GM06990 (cell line): ENCODE results near the gene DPP7.
A peak's percentile ranks its signal among the peaks of the same experiment; 100 is the strongest.

ENCODE experiments used
- DNase-seq: peaks from one replicate; pipeline ENCODE4 v3.0.0-alpha.2; 2011; ENCODE audit not compliant: insufficient read length; ENCODE audit errors: extremely low read depth
- H3K27me3 ChIP-seq: replicated peaks from 2 replicates; pipeline ENCODE4 v1.6.0; 2011; ENCODE audit warnings: low read length; ENCODE audit not compliant: control insufficient read depth, insufficient read depth
- H3K36me3 ChIP-seq: 2 replicates; pipeline ENCODE4 v1.5.1; 2011; ENCODE audit warnings: low read length; ENCODE audit not compliant: control insufficient read depth, insufficient read depth
- H3K4me3 ChIP-seq: replicated peaks from 2 replicates; pipeline ENCODE4 v1.5.1; 2011; ENCODE audit warnings: low read depth, mild to moderate bottlenecking, control low read depth, low read length
- TF ChIP-seq, protein P1 (sequence below): IDR thresholded peaks from 2 replicates; pipeline ENCODE4 v1.5.1; 2011; ENCODE audit warnings: low read length, control low read depth, mild to moderate bottlenecking, inconsistent platforms; ENCODE audit not compliant: insufficient read depth, poor library complexity, severe bottlenecking

DPP7 gene

DNA sequence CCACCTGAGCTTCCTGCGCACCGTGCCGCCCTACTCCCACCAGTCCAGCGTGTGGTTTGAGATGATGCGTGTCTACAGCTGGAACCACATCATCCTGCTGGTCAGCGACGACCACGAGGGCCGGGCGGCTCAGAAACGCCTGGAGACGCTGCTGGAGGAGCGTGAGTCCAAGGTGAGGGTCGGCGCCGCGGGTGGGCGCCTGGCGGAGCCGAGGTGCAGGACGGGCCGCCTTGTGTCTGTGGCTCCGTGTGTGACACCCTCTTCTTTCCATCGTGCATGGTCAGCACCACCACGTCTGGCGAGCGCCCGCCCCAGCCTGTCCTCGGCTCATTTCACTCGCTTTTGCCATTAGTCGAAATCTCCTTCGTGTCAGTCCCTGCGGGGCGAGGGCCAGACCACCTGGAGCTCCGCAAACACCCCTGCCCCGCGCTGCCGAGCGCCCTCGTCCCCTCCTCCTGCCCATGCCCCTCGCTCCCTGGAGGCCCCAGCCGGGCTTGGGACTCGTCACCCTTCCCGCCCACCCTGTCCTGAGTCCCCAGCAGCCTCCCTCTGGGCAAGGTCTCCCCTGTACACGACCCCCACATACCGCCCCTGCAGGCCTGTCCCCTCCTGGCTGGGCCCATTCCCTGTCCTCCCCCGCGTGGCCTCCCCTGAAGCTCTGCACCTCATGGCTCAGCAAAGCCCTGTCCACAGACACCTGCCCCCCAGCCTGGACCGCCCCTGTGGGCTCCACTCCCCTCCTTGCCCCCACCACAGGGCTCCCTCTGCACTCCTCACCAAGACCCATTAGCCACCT, 31.4 kb upstream of the DPP7 start:
- TF ChIP-seq, protein P1, sequence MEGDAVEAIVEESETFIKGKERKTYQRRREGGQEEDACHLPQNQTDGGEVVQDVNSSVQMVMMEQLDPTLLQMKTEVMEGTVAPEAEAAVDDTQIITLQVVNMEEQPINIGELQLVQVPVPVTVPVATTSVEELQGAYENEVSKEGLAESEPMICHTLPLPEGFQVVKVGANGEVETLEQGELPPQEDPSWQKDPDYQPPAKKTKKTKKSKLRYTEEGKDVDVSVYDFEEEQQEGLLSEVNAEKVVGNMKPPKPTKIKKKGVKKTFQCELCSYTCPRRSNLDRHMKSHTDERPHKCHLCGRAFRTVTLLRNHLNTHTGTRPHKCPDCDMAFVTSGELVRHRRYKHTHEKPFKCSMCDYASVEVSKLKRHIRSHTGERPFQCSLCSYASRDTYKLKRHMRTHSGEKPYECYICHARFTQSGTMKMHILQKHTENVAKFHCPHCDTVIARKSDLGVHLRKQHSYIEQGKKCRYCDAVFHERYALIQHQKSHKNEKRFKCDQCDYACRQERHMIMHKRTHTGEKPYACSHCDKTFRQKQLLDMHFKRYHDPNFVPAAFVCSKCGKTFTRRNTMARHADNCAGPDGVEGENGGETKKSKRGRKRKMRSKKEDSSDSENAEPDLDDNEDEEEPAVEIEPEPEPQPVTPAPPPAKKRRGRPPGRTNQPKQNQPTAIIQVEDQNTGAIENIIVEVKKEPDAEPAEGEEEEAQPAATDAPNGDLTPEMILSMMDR = no peak
- H3K4me3 ChIP-seq = no peak overlapping the region
- H3K27me3 ChIP-seq = no peaks in the 10 kb centered on the region; the same call in 1 of the 2 replicates
- no peaks in the 10 kb centered on the region for H3K36me3 ChIP-seq
- DNase-seq = no peak

DNA sequence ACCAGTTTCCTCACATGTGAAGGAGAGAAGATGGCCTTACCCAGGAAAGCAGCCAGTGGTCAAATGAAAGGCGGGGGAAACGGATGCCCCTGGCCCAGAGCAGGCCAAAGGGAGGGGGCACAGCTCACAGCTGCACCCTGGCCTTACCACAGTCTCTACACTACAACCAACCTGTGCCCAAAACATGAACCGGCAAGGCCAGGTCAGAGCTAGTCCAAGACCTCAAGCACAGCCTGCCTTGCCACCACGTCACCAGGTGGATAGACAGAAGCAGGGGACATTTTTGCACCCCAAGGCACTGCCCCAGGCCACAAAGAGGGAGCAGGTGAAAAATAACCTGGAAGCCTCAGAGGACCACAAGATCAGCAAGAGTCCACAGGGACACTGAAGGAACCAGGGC, 28.9 kb upstream of the DPP7 start:
- DNase-seq = peak; percentile 6
- Histone ChIP-seq H3K4me3 (no peak overlapping the region), H3K27me3 (no peaks in the 10 kb centered on the region; the same call in 1 of the 2 replicates), H3K36me3 (no peaks in the 10 kb centered on the region)
- TF ChIP-seq, protein P1 = no peak

DNA sequence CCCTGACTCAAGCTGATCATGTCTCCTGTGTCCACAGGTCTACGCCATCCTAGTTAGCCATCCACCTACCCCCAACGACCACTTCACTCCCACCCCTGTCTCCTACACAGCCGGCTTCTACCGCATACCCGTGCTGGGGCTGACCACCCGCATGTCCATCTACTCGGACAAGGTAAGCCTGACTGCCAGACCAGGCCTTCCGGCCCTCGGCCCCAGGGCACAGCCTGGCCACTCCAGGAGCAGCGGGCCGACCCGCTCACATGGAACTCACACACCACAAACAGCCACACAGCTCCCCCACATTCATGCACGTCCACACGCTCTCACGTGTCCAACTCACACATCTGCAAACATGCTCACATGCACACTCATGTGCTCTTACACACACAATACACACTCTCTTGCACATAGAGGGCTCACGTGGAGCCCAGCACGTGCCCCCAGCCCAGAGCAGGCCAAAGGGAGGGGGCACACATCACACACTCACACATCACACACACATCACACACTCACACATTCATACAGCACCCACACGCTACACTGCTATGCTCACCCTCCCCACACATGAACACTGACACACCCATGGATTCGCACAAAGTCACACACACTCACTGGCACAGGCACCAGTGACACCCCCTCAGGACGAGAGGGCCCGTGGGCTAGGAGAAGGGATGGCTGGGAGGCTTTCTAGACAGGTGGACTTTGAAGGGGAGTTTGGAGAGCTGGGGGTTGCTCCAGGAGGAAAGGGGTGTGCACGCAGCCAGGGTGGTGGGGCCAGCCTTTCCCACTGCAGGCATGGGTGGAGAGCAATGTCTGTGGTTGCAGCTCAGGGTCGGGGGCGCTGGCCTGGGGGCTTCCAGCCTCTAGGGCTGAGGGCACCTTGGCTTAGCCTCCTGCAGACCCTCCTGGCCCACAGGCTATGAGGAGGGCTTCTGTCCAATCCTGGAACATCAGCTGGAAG, 27.7 kb upstream of the DPP7 start:
- H3K4me3 ChIP-seq = no peak overlapping the region
- DNase-seq = peak; percentile 4
- TF ChIP-seq, protein P1 = no peak
- H3K36me3 ChIP-seq = no peaks in the 10 kb centered on the region
- no peaks in the 10 kb centered on the region; the same call in 1 of the 2 replicates for H3K27me3 ChIP-seq

DNA sequence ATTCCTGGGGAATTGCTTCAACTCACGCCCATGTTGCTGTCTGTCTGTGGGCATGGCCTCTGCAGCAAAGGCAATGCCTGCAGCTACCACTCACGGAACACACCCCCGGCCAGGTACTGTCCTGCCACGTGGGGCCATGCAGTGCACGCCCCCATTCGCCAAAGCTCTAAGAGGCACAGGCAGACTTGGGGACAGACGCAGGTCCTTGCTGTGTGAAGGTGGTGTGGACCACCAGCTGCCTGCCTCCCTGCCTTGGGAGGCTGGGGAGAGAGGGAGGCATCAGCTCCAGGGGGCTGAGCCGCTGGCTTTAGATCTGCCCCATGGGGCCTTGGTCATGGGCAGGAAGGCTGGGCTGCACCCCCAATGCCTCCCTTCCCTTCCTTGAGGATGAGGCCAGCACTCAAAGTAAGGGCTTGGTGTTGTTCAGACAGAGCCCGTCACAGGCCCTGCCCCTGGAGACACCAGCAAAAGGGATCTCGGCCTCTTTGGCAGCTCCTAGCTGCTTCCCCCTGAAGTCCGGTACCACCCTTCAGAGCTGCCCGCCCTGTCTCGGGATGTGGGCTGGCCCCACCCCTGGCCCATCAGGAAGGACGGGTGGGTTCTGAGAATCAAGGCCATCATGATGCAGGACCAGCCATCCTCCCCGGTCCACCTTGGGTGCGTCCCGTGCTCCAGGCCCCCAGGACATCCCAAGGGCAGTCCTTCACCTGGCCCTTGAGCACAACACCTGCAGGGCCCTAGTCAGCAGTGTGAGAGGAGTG, 26.7 kb upstream of the DPP7 start:
- no peaks in the 10 kb centered on the region; the same call in 1 of the 2 replicates for H3K27me3 ChIP-seq
- TF ChIP-seq, protein P1 = no peak
- no peak overlapping the region for H3K4me3 ChIP-seq
- peak; percentile 5 for DNase-seq
- no peaks in the 10 kb centered on the region for H3K36me3 ChIP-seq

DNA sequence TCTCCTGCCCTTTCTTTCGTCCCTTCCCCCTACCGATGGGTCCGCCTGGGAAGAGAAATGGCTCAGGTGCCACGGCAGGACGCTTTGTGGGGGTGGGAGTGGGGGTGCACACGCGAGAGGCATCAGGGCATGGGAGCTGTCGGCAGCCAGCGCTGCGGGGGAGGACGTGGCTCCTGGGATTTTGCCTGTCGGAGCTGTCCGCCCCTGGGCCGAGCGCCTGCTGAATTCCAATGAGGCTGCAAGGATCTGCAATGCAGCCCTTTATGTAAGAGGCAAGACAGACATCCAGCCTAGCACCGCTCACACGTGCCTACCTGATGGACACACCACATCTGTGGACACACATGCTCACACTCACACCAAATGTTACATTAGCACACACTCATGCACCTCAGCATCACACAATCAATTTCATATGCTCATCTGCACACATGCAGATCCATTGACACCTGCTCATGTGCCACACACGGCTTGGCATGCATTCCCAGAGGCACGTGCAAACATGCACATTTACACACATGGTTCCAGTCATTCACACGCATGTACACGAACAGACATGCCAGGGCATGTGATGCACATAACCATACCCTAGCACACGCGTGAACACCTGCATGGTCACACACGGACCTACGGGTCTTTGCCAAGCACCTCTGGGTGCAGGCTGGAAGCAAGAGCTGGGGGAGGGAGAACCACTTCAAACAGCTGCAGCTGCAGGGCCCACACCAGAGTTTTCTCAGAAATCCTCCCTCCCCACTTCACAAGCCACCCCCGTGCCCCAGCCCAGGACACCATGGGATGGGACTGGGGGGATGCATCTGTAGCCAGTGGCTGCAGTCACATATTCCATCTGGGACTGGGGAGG, 25.8 kb upstream of the DPP7 start:
- no peaks in the 10 kb centered on the region; the same call in 1 of the 2 replicates for H3K27me3 ChIP-seq
- no peaks in the 10 kb centered on the region for H3K36me3 ChIP-seq
- DNase-seq = peak; percentile 6
- no peak overlapping the region for H3K4me3 ChIP-seq
- TF ChIP-seq, protein P1 = no peak
